Head of caudate nucleus (tissue), 42 donors: Measurements from ENCODE around the gene SLC5A6.

ENCODE experiments used
- DNase-seq, 42 donors: peaks; one replicate each; pipeline versions ENCODE4 v3.0.0 to v3.0.0-alpha.2; 2020 to 2021; ENCODE audit warnings: mixed read lengths in 7 of 42
- intact Hi-C: fragments of 100-400 bp; cut with DNase I; formaldehyde crosslinking; loops from one replicate; pipeline ENCODE4 v1.15.0; 2022

Gene SLC5A6

GRCh38 chr2:27211943-27212625, at the start of gene SLC5A6, which contains the start of gene ATRAID:
Gene SLC5A6, minus strand, starts transcription at chr2:27212268. Its CDS starts 4,618 bp downstream, at chr2:27207650.
Gene ATRAID, plus strand, starts transcription at chr2:27212041. Its CDS starts 328 bp downstream, at chr2:27212369.
- DNase-seq = peak; percentile 65 to 95 (median 91)
- intact Hi-C loops = loop anchor here (5.0 to 10.0 kb wide), 4 partner anchors 80 to 237 kb away; partner anchors contain the start of genes EIF2B4, MAPRE3, NRBP1 and PREB

- intact Hi-C loops = no loop called here
- no peak for DNase-seq
These were observed 49.3 kb upstream of the SLC5A6 start for GRCh38 chr2:27261241-27261925.

- intact Hi-C loops = no loop called here
- no peak for DNase-seq
These were observed 46.0 kb upstream of the SLC5A6 start for GRCh38 chr2:27258051-27258450.

- DNase-seq = no peak
- intact Hi-C loops = no loop called here
These were observed 44.9 kb upstream of the SLC5A6 start for GRCh38 chr2:27256855-27257454.

- intact Hi-C loops = no loop called here
- no peak for DNase-seq
These were observed 43.6 kb upstream of the SLC5A6 start for GRCh38 chr2:27255660-27256059.

GRCh38 chr2:27255187-27255586, 43.1 kb upstream of the SLC5A6 start:
- DNase-seq = no peak
- intact Hi-C loops = no loop called here

GRCh38 chr2:27251766-27252165, 39.7 kb upstream of the SLC5A6 start:
- intact Hi-C loops = no loop called here
- no peak for DNase-seq

- intact Hi-C loops = no loop called here
These were observed 38.7 kb upstream of the SLC5A6 start for GRCh38 chr2:27250652-27251379.

GRCh38 chr2:27249891-27250651, 38.0 kb upstream of the SLC5A6 start:
- DNase-seq = peak in 34 of 42 donors; percentile 8 to 70 (median 36)
- intact Hi-C loops = no loop called here

More at GRCh38 chr2:27250652-27251379, 38.7 kb upstream of the SLC5A6 start:
- DNase-seq = no peak

- intact Hi-C loops = no loop called here
- DNase-seq = no peak
These were observed 37.3 kb upstream of the SLC5A6 start for GRCh38 chr2:27249159-27249890.

- DNase-seq = no peak
- intact Hi-C loops = no loop called here
These were observed 35.8 kb upstream of the SLC5A6 start for GRCh38 chr2:27247893-27248292.

GRCh38 chr2:27245626-27246025, 33.6 kb upstream of the SLC5A6 start:
- DNase-seq = no peak
- intact Hi-C loops = no loop called here

- intact Hi-C loops = no loop called here
- DNase-seq = no peak
These were observed 33.0 kb upstream of the SLC5A6 start for GRCh38 chr2:27245116-27245515.

- intact Hi-C loops = no loop called here
- no peak for DNase-seq
These were observed 31.5 kb upstream of the SLC5A6 start for GRCh38 chr2:27243391-27244130.

- intact Hi-C loops = no loop called here
- DNase-seq = no peak
These were observed 30.5 kb upstream of the SLC5A6 start for GRCh38 chr2:27242614-27242951.

- intact Hi-C loops = no loop called here
- DNase-seq = no peak
These were observed 29.9 kb upstream of the SLC5A6 start for GRCh38 chr2:27241761-27242613.

GRCh38 chr2:27240406-27240805, 28.3 kb upstream of the SLC5A6 start:
- intact Hi-C loops = no loop called here
- DNase-seq = no peak
